K562 (cell line): ENCODE data around the gene LRRC26. TPM values are rescaled to one million over a fixed set of nuclear protein-coding genes. Genes with fewer than 3 reads are reported as not detected.

Source experiments
- BRD9 ChIP-seq: fragments of 450-650 bp; IDR thresholded peaks from 2 replicates; pipeline ENCODE4 v1.6.1; 2018; ENCODE audit warnings: low read depth; ENCODE audit not compliant: partially characterized antibody
- HMG20B ChIP-seq: fragments of 250-450 bp; sonication (Bioruptor Pico); IDR thresholded peaks from 2 replicates; pipeline ENCODE4 v1.5.0; 2021; ENCODE audit warnings: mild to moderate bottlenecking
- KLF6 ChIP-seq: fragments of 250-450 bp; sonication (Bioruptor Pico); IDR thresholded peaks from 2 replicates; pipeline ENCODE4 v1.4.0; 2020; ENCODE audit warnings: mild to moderate bottlenecking, moderate library complexity, borderline replicate concordance
- TAF1 ChIP-seq: IDR thresholded peaks from 2 replicates; pipeline ENCODE4 v1.6.1; 2011; ENCODE audit warnings: mild to moderate bottlenecking, low read length, moderate library complexity; ENCODE audit not compliant: insufficient read depth, control insufficient read depth, severe bottlenecking; ENCODE audit errors: extremely low read depth
- TCF7 ChIP-seq: sonication (generic); IDR thresholded peaks from 2 replicates; pipeline ENCODE4 v1.6.1; 2016; ENCODE audit warnings: antibody characterized with exemption, borderline replicate concordance
- WHSC1 ChIP-seq: IDR thresholded peaks from one replicate; pipeline ENCODE4 v1.6.1; 2012; ENCODE audit warnings: low read length, control low read depth, inconsistent platforms
- ZKSCAN1 ChIP-seq: fragments of 150-350 bp; IDR thresholded peaks from 2 replicates; pipeline ENCODE4 v1.6.1; 2016; ENCODE audit warnings: low read depth, low read length
- ZNF695 ChIP-seq: fragments of 450-650 bp; formaldehyde crosslinking; IDR thresholded peaks from 2 replicates; pipeline ENCODE4 v1.4.0; 2020; ENCODE audit warnings: mild to moderate bottlenecking, moderate library complexity
- polyA plus RNA-seq, 8 experiments: library from polyadenylated mRNA; depleted of rRNA in 4 of 8; stranded (reverse) in 5 of 8; unstranded in 3 of 8; fragments of >200 nt; fragmentation: Nextera tagmentation in 2 of 8; fragmentation: Illumina TruSeq in 1 of 8; extraction: Ambion mirVana in 2 of 8; extraction: Trizol in 1 of 8; gene quantifications; 2 replicates each; pipeline versions ENCODE4 v1.2.1 to v1.2.3, GENCODE V29; 2011 to 2014; ENCODE audit warnings: inconsistent platforms in 1 of 8, missing spikeins in 1 of 8
- total RNA-seq, 7 experiments: library from RNA; depleted of rRNA in 6 of 7; stranded (reverse); fragments of >200 nt in 6 of 7; fragmentation: Illumina TruSeq in 2 of 7; extraction: Trizol in 2 of 7; gene quantifications; 2 replicates each; pipeline versions ENCODE4 v1.2.1 to v1.2.3, GENCODE V29; 2011 to 2021; ENCODE audit warnings: low replicate concordance in 1 of 7
- TF ChIP-seq, protein P1 (sequence below): fragments of 250-450 bp; sonication (Bioruptor Pico); IDR thresholded peaks from 2 replicates; pipeline ENCODE4 v1.4.0; 2020; ENCODE audit warnings: mild to moderate bottlenecking, moderate library complexity
- TF ChIP-seq, protein P2 (sequence below), 2 experiments: IDR thresholded peaks; 2 replicates each; pipeline ENCODE4 v1.6.1; 2011; ENCODE audit warnings: borderline replicate concordance in 1 of 2, control low read depth in 1 of 2, low read depth in 1 of 2, low read length in 1 of 2, mild to moderate bottlenecking in 1 of 2, mixed read lengths in 1 of 2, moderate library complexity in 1 of 2; ENCODE audit not compliant: insufficient read depth in 1 of 2, insufficient read length in 1 of 2, poor library complexity in 1 of 2, severe bottlenecking in 1 of 2; ENCODE audit errors: extremely low read depth in 1 of 2
- TF ChIP-seq, protein P3 (sequence below): fragments of 450-650 bp; IDR thresholded peaks from 2 replicates; pipeline ENCODE4 v1.7.1; 2018; ENCODE audit warnings: mild to moderate bottlenecking, low read depth; ENCODE audit not compliant: partially characterized antibody
- TF ChIP-seq, protein P4 (sequence below): sonication (generic); formaldehyde crosslinking; IDR thresholded peaks from 2 replicates; pipeline ENCODE4 v1.8.0; 2022; ENCODE audit warnings: mild to moderate bottlenecking, missing genetic modification reagents, borderline replicate concordance

Gene LRRC26
- total and polyA plus RNA-seq, 9 of the 15 experiments (the other 6 are each of a cell fraction or from before 2014, with no cell fraction given), result not detected

DNA sequence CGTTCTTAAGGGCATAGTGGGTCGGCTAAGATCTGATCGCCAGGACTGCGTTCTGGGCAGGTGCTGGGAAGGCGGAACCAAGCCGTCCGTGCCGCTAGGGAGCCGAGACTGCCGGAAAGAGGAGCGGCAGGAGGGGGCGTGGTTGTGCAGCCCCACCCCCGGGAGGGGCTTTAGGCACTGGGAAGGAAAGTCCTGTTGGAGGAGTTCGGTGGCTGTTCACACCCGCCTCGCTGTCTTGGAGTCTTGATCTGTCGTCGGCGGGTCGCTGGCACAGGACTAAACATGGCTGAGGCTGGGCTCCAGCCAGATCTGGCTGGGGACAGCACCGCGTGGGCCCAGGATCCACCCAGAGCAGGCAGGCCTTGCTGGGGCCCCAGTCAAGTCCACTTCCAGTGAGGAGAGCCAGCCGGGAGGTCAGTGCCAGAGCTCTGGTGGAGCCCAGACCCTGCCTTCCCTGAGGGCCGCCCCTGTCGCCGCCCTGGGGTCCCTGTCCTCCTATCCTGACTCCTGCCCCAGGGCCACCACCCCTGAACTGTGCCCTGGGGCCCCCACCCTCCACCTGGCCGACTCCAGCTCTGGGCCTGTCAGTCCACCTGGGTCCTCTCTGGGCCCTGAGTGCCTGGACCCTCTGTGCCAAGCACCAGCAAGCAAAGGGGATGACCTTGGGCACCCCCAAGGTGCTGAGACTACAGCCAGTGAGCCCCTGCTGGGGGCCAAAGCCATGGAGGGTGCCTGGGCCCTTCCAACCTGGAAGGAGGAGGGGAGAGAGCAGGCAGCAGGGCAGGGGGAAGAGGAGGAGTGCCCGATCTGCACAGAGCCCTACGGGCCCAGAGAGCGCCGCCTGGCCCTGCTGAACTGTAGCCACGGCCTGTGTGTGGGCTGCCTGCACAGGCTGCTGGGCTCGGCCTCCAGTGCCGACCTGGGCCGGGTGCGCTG is 47.7 kb upstream of the LRRC26 start (continued):
- TF ChIP-seq, protein P1, sequence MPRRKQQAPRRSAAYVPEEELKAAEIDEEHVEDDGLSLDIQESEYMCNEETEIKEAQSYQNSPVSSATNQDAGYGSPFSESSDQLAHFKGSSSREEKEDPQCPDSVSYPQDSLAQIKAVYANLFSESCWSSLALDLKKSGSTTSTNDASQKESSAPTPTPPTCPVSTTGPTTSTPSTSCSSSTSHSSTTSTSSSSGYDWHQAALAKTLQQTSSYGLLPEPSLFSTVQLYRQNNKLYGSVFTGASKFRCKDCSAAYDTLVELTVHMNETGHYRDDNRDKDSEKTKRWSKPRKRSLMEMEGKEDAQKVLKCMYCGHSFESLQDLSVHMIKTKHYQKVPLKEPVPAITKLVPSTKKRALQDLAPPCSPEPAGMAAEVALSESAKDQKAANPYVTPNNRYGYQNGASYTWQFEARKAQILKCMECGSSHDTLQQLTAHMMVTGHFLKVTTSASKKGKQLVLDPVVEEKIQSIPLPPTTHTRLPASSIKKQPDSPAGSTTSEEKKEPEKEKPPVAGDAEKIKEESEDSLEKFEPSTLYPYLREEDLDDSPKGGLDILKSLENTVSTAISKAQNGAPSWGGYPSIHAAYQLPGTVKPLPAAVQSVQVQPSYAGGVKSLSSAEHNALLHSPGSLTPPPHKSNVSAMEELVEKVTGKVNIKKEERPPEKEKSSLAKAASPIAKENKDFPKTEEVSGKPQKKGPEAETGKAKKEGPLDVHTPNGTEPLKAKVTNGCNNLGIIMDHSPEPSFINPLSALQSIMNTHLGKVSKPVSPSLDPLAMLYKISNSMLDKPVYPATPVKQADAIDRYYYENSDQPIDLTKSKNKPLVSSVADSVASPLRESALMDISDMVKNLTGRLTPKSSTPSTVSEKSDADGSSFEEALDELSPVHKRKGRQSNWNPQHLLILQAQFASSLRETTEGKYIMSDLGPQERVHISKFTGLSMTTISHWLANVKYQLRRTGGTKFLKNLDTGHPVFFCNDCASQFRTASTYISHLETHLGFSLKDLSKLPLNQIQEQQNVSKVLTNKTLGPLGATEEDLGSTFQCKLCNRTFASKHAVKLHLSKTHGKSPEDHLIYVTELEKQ (CRISPR knock-in tag), result no peak
- TF ChIP-seq TCF7, result no peak
- TF ChIP-seq, protein P2, sequence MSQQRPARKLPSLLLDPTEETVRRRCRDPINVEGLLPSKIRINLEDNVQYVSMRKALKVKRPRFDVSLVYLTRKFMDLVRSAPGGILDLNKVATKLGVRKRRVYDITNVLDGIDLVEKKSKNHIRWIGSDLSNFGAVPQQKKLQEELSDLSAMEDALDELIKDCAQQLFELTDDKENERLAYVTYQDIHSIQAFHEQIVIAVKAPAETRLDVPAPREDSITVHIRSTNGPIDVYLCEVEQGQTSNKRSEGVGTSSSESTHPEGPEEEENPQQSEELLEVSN (IDR thresholded peaks at IDR 0.05; ENCODE audit: borderline replicate concordance in 1 of 2, extremely low read depth in 1 of 2, insufficient read depth in 1 of 2, insufficient read length in 1 of 2, low read depth in 1 of 2, low read length in 1 of 2, poor library complexity in 1 of 2, severe bottlenecking in 1 of 2), result peak in 1 of 2 experiments; percentile 38
- no peak for TF ChIP-seq HMG20B (CRISPR knock-in tag)
- 0 out of 2 replicates have a peak, but pooled peaks have one; percentile 47 for TF ChIP-seq ZKSCAN1
- no peak for TF ChIP-seq WHSC1
- TF ChIP-seq ZNF695, result no peak
- TF ChIP-seq BRD9, result no peak
- TF ChIP-seq, protein P3, sequence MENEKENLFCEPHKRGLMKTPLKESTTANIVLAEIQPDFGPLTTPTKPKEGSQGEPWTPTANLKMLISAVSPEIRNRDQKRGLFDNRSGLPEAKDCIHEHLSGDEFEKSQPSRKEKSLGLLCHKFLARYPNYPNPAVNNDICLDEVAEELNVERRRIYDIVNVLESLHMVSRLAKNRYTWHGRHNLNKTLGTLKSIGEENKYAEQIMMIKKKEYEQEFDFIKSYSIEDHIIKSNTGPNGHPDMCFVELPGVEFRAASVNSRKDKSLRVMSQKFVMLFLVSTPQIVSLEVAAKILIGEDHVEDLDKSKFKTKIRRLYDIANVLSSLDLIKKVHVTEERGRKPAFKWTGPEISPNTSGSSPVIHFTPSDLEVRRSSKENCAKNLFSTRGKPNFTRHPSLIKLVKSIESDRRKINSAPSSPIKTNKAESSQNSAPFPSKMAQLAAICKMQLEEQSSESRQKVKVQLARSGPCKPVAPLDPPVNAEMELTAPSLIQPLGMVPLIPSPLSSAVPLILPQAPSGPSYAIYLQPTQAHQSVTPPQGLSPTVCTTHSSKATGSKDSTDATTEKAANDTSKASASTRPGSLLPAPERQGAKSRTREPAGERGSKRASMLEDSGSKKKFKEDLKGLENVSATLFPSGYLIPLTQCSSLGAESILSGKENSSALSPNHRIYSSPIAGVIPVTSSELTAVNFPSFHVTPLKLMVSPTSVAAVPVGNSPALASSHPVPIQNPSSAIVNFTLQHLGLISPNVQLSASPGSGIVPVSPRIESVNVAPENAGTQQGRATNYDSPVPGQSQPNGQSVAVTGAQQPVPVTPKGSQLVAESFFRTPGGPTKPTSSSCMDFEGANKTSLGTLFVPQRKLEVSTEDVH, result no peak
- no peak for TF ChIP-seq KLF6 (CRISPR knock-in tag)
- TF ChIP-seq, protein P4, sequence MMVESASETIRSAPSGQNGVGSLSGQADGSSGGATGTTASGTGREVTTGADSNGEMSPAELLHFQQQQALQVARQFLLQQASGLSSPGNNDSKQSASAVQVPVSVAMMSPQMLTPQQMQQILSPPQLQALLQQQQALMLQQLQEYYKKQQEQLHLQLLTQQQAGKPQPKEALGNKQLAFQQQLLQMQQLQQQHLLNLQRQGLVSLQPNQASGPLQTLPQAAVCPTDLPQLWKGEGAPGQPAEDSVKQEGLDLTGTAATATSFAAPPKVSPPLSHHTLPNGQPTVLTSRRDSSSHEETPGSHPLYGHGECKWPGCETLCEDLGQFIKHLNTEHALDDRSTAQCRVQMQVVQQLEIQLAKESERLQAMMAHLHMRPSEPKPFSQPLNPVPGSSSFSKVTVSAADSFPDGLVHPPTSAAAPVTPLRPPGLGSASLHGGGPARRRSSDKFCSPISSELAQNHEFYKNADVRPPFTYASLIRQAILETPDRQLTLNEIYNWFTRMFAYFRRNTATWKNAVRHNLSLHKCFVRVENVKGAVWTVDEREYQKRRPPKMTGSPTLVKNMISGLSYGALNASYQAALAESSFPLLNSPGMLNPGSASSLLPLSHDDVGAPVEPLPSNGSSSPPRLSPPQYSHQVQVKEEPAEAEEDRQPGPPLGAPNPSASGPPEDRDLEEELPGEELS (CRISPR knock-in tag), result no peak
- peak; percentile 28 for TF ChIP-seq TAF1
